ENCODE results near the gene DRD3. TPM values are rescaled to one million over a fixed set of nuclear protein-coding genes. Genes with fewer than 3 reads are reported as not detected.

Gene DRD3
- total RNA-seq, 1 experiment from 2014 or later = 0.17 TPM

- no peaks in the 10 kb centered on the region for H3K36me3 Mint-ChIP-seq
- CTCF ChIA-PET = interaction anchor here (0.6 to 3.8 kb wide), 6 partner anchors 25 to 266 kb away, joined by 3 to 49 read pairs (median 10); partner anchors contain the start of gene DRD3
- peaks cover 3% of the 10 kb centered on the region; the same call in 1 of the 2 replicates for H3K27me3 Mint-ChIP-seq (ENCODE audit: low read depth)
- peaks cover 73% of the 10 kb centered on the region for H3K4me1 Mint-ChIP-seq
- POLR2A ChIA-PET = no interaction called here
- peak; percentile 90 for DNase-seq (ENCODE audit: low spot score)
- peak overlapping the region; percentile 52 for H3K4me3 Mint-ChIP-seq
- peak; percentile 65 for ATAC-seq
- no peaks in the 10 kb centered on the region; the same call in 1 of the 2 replicates for H3K9me3 Mint-ChIP-seq
- no peak overlapping the region for H3K27ac Mint-ChIP-seq
- TF ChIP-seq ZNF281 (CRISPR knock-in tag; IDR thresholded peaks at IDR 0.05) (no peak), RELA (CRISPR knock-in tag; IDR thresholded peaks at IDR 0.05; ENCODE audit: borderline replicate concordance) (no peak), RORB (CRISPR knock-in tag; IDR thresholded peaks at IDR 0.05) (no peak), ETV6 (CRISPR knock-in tag; IDR thresholded peaks at IDR 0.05) (peak; percentile 96), SP1 (CRISPR knock-in tag; conservative IDR thresholded peaks at IDR 0.05) (peak; percentile 71), JUN (CRISPR knock-in tag; IDR thresholded peaks at IDR 0.05) (no peak), ZNF416 (CRISPR knock-in tag; IDR thresholded peaks at IDR 0.05) (no peak), HMGXB4 (CRISPR knock-in tag; IDR thresholded peaks at IDR 0.05) (peak; percentile 85; the same call in 1 of the 2 replicates), OVOL2 (CRISPR knock-in tag; IDR thresholded peaks at IDR 0.05; ENCODE audit: borderline replicate concordance) (no peak), ATF6 (CRISPR knock-in tag; IDR thresholded peaks at IDR 0.05) (no peak), FOXJ3 (CRISPR knock-in tag; IDR thresholded peaks at IDR 0.05; ENCODE audit: borderline replicate concordance) (no peak), CREB1 (CRISPR knock-in tag; IDR thresholded peaks at IDR 0.05) (peak; percentile 58; the same call in 1 of the 2 replicates), PRRX2 (CRISPR knock-in tag; IDR thresholded peaks at IDR 0.05) (no peak), GTF2I (CRISPR knock-in tag; conservative IDR thresholded peaks at IDR 0.05) (no peak), SMAD4 (CRISPR knock-in tag; IDR thresholded peaks at IDR 0.05) (no peak), MXD4 (CRISPR knock-in tag; IDR thresholded peaks at IDR 0.05; ENCODE audit: borderline replicate concordance) (no peak), ZNF423 (CRISPR knock-in tag; IDR thresholded peaks at IDR 0.05) (peak; percentile 100), ZNF263 (CRISPR knock-in tag; IDR thresholded peaks at IDR 0.05; ENCODE audit: low read depth) (no peak), MYBL2 (CRISPR knock-in tag; IDR thresholded peaks at IDR 0.05) (peak; percentile 85; the same call in 1 of the 2 replicates), ZNF512 (CRISPR knock-in tag; IDR thresholded peaks at IDR 0.05; ENCODE audit: borderline replicate concordance) (no peak), ZBTB21 (CRISPR knock-in tag; IDR thresholded peaks at IDR 0.05; ENCODE audit: borderline replicate concordance) (no peak), ATF3 (CRISPR knock-in tag; conservative IDR thresholded peaks at IDR 0.05) (no peak), E2F1 (CRISPR knock-in tag; IDR thresholded peaks at IDR 0.05) (no peak), E2F4 (CRISPR knock-in tag; IDR thresholded peaks at IDR 0.05; ENCODE audit: borderline replicate concordance, low read depth) (no peak), SOX15 (CRISPR knock-in tag; IDR thresholded peaks at IDR 0.05) (no peak), ZNF219 (CRISPR knock-in tag; IDR thresholded peaks at IDR 0.05; ENCODE audit: borderline replicate concordance) (peak; percentile 79; the same call in 1 of the 2 replicates)
Observed at GRCh38 chr3:114152519-114153151, 26.2 kb downstream of the DRD3 start.
